T-helper 1 cell (primary cell): ENCODE measurements around the gene ITIH3.

ENCODE experiments used
- DNase-seq, 5 donors: peaks; one replicate each; pipeline ENCODE4 v3.0.0-alpha.2; 2012 to 2020

ITIH3 gene

GRCh38 chr3:52827866-52828376 lies 33.3 kb downstream of the ITIH3 start:
- DNase-seq, result no peak

GRCh38 chr3:52829482-52829881 lies 34.9 kb downstream of the ITIH3 start:
- no peak for DNase-seq

GRCh38 chr3:52829906-52830463 lies 35.4 kb downstream of the ITIH3 start:
- no peak for DNase-seq

- DNase-seq, result no peak
Measured at GRCh38 chr3:52830535-52831258, 36.1 kb downstream of the ITIH3 start, which contains the start of gene ITIH4. Gene ITIH4 (minus strand): TSS chr3:52830672. CDS start chr3:52830642, 30 bp downstream.

- no peak for DNase-seq
Measured at GRCh38 chr3:52831500-52832301, 37.1 kb downstream of the ITIH3 start.

- no peak for DNase-seq
Measured at GRCh38 chr3:52833202-52833601, 38.6 kb downstream of the ITIH3 start.

- no peak for DNase-seq
Measured at GRCh38 chr3:52834871-52835501, 40.4 kb downstream of the ITIH3 start, which contains the start of gene MUSTN1. Gene MUSTN1 (minus strand): TSS chr3:52835019. CDS start chr3:52834948, 71 bp downstream.

GRCh38 chr3:52835766-52836470 lies 41.3 kb downstream of the ITIH3 start:
- no peak for DNase-seq

GRCh38 chr3:52836471-52836845 lies 41.9 kb downstream of the ITIH3 start:
- DNase-seq, result no peak

GRCh38 chr3:52836986-52837385 lies 42.4 kb downstream of the ITIH3 start:
- DNase-seq, result no peak

- peak in 1 of 5 donors; percentile 53 for DNase-seq
Measured at GRCh38 chr3:52838561-52839267, 44.1 kb downstream of the ITIH3 start.

GRCh38 chr3:52839268-52839575 lies 44.6 kb downstream of the ITIH3 start:
- no peak for DNase-seq

- DNase-seq, result no peak
Measured at GRCh38 chr3:52839892-52840545, 45.4 kb downstream of the ITIH3 start.

GRCh38 chr3:52841211-52841980 lies 46.8 kb downstream of the ITIH3 start:
- DNase-seq, result no peak

GRCh38 chr3:52841981-52842340 lies 47.4 kb downstream of the ITIH3 start:
- DNase-seq, result no peak

GRCh38 chr3:52842424-52842823 lies 47.8 kb downstream of the ITIH3 start:
- no peak for DNase-seq

- DNase-seq, result no peak
Measured at GRCh38 chr3:52843108-52843865, 48.7 kb downstream of the ITIH3 start.

- no peak for DNase-seq
Measured at GRCh38 chr3:52843881-52844280, 49.3 kb downstream of the ITIH3 start.

- DNase-seq, result no peak
Measured at GRCh38 chr3:52844290-52844975, 49.8 kb downstream of the ITIH3 start.
